HL-60/S4 (cell line): Measurements from ENCODE around the gene TPMT.
"Not testable (repeated sequence)": the region's sequence is repeated elsewhere in the genome, so short reads cannot be mapped to it uniquely, and the experiment has no call there.

Experiments
- in situ Hi-C: fragments of 300-500 bp; cut with MboI; formaldehyde crosslinking; loops from 2 replicates; pipeline ENCODE4 v1.14.3; 2022; ENCODE audit warnings: low sequenced_read_pairs

The TPMT gene

DNA sequence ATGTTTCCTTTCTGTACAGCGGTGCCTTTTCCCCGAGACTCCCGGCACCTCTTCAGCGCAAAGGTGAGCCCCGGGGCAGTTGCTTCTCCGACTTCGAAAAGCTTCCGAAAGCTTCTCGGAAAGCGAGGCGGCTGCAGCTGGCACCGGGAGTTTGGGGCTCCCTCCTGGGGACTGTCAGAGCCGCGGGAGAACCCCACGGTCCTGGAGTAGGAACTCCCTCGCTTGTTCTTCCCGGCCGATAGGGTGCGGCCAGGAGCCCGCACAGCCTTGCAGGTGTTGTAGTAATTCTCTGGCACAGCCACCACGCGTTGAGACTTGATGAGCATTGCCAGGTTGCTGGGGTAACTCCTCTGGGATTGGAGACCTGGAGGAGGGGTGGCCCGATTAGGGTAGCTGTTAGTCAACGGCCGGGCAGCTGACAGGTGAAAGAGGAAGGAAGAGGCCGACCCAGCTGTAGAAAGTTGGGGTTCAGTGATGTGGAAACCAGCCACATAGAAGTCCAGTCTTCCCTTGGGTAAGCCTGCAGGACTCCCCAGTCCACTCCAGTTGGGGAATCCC is 1.1 kb upstream of the TPMT start:
- in situ Hi-C loops: no loop called here

DNA sequence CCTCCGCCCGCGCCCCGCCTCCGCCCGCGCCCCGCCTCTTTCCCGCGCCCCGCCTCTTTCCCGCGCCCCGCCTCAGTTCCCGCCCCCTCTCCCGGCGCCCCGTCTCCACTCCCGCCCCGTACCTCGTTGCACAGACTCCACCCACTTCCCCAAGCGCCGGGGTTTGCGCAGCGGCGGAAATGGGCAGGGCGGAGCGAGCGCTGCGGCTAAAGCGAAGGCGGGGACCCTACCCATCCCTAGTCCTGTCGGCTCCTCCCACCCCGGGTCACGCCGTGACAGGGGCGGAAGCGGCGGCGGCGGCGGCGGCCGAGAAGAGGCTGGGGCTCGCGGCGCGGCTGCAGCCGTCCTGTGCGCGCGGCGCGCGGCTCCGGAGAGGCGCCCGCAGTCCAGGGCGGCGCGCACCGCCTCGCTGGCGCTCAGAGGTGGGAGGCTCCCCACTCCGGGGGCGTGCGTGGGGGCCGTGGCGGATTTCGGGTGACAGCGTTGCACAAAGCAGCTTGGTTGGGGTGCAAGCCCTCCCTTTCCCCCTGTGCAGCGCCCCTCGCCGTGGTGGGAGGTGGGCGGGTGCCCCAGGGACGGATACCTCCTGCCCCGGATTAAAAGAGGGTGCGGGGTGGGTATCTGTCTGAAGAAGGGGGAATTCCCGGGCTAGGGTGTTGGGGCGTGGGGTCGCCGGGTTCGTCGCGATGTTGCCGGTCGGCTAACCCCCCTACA is 430 bp upstream of the TPMT start, which contains the start of gene KDM1B:
TSS of gene KDM1B (plus strand) at position 273 of the 714 bp plus-strand sequence. CDS start 4,474 bp downstream, outside the sequence.
- in situ Hi-C loops: no loop called here

DNA sequence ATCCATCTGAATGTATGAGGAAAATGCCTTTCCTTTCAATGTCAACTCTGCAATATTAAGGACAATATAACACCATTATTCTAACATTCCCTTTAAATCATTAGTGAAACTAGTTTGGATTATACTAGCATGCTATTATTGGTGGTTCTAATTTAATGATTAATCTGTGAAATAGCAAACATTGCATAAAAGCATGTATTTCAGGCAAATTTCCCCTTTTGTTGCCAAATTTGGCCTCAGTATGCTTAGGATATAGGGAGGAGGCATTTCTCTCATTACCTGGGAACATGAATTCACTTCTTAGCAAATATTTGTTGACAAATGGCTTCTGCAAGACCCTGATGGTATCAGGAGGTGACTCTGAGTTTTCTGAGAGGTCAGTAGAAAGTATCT is 1.6 kb downstream of the TPMT start:
- in situ Hi-C loops: no loop called here

DNA sequence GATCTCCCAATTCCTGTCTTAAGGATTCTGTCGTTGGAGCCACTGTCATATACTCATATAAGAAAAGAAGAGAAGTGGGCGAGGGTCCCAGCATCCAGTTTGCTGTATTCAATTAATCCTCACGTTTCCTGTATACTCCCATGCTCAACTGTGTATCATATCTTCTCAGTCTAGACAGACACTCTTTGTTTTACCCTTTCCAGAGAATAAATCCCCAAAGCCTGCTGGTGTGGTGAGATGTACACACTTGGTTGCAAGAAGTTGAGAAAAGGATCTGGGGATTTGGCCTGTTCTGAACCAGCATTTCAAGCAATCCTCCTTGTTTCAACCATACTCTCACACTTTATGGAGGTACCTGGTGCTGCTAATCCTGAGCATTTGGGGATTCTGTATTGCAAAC is 3.1 kb downstream of the TPMT start:
- in situ Hi-C loops: no loop called here

DNA sequence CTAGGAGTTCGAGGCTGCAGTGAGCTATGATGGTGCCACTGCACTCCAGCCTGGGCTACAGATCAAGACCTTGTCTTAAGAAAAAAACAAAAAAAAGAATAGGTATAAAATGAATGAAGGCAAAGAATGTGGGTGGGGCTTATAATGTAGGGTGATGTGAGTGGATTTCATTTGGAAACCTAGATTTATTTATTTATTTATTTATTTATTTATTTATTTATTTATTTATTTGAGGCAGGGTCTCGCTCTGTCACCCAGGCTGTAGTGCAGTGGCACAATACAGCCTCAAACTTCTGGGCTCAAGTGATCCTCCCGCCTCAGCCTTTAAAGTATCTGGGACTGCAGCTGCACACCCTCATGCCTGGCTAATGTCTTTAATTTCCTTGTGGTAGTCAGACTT is 3.5 kb downstream of the TPMT start:
- in situ Hi-C loops: not testable (repeated sequence)

DNA sequence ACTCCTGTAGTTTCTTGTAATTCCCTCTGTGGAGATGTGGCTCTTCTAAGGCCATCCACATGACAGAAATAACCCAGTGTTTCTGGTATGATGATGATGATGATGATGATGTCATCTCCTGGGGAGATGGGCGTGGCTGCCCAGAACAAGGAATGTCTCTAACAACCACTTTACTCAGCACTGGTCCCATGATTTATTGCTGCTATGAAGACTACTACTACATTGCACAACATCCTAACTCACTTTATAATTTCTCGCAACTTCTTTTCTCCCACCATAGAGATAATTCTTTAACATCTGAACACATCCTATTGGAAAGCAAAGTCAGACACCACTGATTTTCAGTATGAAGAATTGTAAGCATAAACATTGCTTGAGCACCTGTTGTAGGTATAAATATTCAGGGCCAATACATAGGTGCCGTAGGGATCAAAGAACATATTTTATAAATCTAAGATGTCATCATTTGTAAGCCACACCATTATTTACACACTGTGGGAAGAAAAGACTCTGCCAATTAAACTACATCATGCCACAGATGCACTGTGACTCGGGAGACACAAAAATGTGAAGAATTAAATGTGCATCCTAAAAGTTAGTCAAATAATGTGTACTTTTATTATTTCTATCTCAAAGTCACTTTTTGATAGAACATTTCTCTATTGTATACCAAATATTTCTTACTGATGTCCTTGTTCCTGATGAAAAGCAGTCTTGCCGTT is 6.4 kb downstream of the TPMT start:
- in situ Hi-C loops: no loop called here

DNA sequence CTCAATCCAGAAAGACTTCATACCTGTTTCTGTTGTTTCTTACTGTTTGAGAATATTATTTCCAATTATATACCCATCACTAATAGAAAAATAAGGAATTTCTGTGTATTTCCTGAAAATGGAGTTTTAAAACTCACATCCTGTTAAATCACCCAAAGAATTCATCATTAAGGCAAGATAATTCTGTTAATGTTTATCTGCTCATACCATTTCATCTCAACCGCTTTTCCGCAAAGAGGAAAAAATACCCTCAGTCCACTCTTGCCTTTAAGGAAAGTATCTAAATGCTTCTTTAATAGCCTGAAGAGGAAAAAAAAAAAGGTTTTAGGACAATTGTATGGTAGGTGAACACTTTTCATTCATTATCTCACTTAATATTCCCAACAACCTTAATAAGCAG is 7.3 kb downstream of the TPMT start:
- in situ Hi-C loops: no loop called here

DNA sequence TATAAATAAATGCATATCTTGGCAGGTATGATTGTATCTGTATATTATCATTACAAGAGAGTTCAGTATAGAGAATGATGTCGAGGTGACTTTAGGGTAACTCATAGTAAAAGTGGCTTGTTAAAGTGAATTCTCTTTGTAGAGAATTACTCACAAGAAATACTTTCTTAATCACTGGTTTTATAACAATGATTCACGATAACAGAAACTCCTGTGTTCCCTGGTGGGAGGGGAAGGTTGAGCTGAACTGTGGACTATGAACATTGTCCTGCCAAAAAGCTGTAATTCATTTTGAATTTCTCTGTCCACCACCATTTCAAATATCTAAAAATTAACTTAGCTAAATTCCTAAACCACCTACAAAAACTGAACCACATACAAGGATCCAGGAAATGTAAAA is 7.7 kb downstream of the TPMT start:
- in situ Hi-C loops: no loop called here

DNA sequence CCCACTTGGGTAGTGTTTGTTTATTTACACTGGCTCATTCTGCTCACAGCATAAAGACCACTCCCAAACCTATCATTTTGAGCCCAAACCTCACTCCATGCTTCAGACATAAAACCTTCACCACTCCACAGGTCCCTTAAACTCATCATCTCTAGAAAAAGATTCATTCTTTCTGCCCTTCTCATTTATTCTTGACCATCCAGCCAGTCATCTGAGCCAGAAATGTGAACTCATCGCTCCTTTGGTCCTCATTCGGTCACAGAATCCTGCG is 12.4 kb downstream of the TPMT start:
- in situ Hi-C loops: no loop called here

DNA sequence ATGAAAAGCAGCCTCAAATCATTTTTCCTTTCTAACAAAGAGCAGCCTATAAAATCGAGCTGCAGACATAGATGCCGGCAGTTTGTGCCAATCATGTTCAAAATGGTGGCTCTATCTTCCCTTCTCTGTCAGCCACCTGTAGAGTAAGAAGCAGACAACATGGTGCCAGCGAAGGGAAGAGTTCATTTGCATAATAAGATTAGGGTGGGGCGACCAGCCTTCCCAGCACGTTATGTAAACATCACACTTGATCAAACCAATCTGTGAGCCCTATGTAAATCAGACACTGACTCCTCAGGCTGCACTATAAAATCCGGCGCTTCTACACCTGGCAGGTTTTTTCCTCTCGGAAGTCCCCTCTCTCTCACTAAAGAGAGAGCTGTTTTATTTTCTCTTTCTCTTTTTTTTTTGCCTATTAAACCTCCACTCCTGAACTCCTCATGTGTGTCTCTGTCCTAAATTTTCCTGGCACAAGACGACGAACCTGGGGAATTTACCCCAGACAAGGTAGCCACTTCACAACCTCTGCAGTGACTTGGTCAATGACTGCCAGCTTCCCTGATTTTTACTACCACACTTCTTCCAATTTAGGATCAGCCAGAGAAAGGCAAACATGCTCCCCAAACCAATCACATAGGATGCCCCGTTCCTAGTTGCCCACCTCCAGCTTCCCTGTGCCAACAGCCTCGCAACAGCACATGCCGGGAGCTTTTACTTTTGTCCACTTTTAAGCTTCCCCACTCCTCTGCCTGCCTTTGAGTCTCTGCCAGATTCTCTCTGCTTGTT is 12.9 kb downstream of the TPMT start:
- in situ Hi-C loops: no loop called here

DNA sequence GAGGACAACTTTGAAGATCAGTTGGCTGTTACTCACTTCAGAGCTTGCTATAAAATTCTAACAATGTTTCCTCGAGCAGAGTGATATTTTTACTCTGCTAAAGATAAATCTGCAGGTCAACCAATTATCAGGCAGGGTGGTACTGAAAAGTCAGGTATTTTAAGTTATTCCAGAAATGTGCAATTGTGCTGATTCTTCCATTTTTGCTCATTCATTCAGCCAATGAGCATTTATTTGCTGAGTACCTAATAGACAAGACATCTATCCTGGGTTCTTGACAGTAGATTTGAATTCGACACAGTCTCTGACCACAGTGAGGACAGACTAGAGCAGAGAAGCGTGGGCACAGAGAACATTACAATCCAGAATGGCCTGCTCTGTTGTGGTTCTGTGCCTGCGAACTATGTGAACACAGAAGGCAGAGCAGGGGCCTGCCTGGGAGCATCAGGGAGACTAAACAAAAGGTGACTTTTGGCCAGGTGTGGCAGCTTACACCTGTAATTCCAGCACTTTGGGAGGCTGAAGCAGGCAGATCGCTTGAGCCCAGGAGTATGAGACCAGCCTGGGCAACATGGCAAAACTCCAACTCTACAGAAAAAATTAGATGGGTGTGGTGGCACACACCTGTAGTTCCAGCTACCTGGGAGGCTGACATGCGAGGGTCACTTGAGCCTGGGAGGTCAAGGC is 14.8 kb downstream of the TPMT start:
- in situ Hi-C loops: no loop called here

DNA sequence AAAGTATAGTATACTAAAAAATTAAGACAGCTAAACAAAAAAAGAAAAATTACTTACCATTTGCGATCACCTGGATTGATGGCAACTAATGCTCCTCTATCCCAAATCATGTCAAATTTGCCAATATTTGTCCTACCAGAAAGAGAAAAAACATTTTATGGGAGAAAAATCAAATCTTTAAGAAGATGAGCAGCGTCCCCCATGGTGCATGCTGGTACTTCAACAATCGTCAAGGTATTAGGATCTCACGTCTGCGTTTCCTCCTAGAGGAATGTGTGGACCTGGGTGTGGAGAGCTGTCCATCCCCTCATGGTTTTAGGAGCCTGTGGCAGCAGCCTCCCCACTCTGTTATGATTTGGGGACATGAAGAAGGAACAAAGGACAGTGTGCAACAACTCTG is 16.0 kb downstream of the TPMT start:
- in situ Hi-C loops: no loop called here

DNA sequence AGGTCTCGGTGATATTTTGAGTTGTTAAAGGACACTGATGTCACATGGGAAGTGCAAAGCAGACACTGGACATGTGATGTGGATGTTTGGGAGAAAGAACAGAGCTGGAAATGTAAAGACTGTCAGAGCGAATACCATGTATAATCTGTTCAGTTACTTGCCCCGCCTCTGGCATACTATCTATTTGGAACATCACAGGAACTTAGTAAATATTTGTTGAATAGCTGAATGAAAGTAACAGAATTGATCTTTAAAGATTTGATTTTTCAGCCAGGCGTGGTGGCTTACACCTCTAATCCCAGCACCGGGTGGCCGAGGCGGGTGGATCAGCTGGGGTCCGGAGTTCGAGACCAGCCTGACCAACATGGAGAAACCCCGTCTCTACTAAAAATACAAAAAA is 18.6 kb downstream of the TPMT start:
- in situ Hi-C loops: no loop called here

DNA sequence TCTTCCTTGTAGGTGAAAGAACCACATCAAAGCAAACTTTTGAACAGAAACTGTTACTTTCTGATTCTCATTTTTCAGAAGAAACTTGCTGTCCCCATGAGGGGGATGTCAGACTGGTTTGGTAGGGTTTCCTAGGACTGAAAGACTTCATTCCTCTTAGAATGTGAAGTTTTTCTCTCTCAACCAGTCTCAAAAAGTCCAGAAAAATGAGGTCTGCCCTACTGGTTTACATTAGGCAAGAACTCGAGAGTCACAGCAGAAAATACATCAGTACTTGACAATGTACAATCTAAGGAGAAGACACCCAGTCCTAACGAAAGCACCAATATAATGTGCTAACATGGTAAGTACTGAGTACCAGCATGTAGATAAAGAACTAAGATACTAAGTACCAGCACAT is 19.7 kb downstream of the TPMT start:
- in situ Hi-C loops: no loop called here

DNA sequence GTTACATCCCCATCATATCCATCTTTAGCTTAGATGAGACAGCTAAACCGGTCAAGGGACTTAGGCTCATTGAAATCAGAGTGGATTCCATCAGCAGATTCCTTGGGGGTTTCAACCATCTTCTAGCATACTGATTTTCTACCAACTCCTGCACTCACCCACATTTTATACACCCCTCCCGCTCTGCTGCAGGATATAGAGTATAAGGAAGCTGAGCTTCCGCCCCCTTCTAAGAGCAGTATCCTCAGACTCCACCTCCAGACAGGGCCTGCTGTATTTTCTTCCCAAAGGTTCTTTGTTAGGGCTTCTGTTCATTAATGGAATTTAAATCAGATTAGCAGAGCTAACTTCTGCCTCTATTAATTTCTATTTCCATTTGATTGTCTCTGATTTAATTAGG is 22.5 kb downstream of the TPMT start:
- in situ Hi-C loops: no loop called here

DNA sequence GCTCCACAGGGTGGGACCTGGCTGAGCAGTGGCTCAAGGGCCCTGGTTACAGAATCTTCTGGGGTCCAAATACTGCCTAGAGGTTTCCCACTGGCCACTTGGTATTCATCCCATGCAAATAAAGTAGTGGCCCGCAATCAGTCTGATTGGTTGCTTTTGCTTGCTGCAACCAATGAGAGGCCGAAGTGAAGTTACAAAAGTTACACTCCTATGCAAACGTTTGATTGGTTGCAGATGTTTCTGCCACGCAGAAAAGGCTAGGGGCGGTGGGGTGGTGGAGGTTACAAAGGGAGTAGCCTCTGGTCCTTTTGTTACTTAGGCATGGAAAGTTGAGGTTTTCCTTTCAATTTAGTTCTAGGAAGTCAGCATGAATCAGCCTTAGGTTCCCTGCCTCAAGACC is 28.8 kb downstream of the TPMT start:
- in situ Hi-C loops: no loop called here

DNA sequence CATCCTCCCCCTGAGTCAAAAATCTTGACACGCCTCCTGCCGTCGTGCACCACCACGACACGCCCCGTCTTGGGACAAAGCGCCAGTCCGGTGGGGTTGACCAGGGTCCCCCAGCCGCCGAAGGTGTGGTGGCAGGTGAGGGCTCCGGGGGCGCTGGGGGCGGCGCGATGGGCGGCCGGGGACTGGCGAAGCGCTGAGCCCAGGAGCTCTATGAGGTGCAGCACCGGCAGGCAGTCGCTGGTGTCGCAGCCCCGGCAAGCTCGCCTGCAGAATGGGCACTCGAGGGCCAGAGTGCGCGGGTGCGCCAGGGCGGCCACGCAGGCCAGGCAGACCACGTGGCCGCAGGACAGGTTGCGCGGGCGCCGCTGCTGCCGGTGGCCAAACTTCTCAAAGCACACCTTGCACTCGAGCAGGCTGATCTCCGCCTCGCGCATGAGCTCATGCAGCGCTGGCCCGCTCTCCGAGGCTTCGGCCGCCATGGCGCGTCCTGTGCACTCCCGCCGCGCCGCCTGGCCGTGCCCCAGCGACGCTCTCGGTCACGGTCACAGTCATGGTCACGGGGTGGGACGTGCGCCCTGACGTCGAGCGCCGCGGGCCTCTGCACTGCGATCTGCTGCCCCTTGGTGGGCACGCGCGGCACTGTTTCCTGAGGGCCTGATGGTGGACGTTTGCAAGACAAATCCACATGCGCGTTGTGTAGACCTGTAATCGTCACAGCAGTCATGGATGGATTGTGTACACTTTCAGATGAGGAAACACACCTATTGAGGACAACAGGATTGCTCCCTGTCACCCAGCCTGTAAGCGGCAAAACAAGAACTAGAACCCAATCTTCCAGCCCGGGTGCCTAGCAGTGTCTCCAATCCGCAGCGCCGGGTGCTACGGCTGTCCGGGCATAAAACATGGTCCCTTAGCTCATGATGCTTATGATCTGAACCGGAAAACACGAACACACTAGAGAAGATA is 32.5 kb downstream of the TPMT start, which contains the start of gene NHLRC1:
TSS of gene NHLRC1 (minus strand) at position 550 of the 966 bp plus-strand sequence. CDS start at position 479, 71 bp downstream.
- in situ Hi-C loops: no loop called here

DNA sequence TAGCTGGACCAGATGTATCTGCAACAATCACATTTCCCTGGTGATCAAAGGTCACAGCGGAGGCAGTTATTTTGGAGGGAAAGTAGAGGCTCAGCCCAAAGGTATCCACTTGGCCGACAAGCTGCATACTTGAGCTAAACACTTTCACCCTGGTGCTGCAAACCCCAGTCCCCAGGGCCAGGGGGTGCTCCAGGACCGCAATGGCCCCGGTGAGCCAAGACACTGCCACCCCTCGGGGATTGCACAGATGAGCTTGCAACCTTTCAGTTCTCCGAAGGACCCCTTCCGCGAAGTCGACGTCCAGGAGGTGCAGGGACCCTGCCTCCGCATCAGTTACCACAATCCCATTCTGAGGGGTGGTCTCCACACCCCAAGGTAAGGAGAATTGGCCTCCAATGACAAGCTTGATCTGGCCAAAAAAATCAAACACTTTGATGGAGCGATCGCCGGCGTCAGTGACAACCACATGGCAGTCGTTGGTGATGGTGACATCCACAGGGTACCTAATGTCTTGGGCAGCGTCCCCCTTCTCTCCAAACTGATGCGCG is 33.2 kb downstream of the TPMT start:
- in situ Hi-C loops: no loop called here

DNA sequence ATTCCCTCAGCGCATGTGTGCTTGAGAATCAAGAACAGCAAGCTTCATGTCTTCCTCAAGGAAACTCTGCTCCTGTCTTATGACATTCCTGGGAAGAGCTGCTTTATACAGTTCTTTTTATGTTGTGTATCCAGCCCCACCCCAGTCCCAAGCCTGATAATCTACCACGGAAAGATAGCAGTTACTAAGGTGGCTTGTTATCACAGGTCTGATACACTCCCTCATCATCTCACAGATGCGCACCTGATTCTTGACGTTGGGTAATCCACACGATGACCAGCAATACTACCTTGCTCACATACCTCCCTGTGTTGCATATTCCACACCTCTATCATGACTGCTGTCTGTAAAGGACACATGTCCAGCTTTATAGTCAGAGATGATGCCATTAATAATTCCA is 35.6 kb downstream of the TPMT start:
- in situ Hi-C loops: no loop called here

DNA sequence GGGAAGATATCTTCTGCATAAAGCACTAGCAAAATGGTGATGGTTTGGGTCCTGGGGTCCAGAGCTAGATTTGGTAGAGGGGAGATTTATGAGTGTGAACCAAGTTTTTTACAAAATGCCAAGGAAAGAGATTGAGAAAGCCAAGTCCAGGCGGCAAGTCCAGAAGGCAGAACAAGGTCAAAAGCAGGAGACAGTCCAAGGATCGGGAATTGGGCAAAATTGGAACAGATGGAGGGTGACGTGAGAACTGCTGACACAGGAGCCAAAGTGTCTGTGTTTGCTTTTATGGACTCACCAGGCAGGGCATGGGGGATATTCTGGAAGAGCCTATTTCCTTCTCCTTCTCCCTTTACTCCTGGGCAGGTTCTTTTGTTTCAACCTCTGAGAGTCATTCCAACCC is 36.5 kb downstream of the TPMT start:
- in situ Hi-C loops: no loop called here
